Peyer's patch (tissue), 4 donors: ENCODE results near the gene GALK2.

ENCODE experiments used
- POLR2A ChIP-seq, 2 donors: fragments of 450-650 bp; IDR thresholded peaks; one replicate each; pipeline ENCODE4 v1.5.1; 2017; ENCODE audit warnings: antibody characterized with exemption in 2 of 2, mild to moderate bottlenecking in 2 of 2, moderate library complexity in 2 of 2
- TF ChIP-seq, protein P1 (sequence below), 6 experiments: fragments of 450-650 bp in 4 of 6; fragments of 200-600 bp in 2 of 6; sonication (generic) in 1 of 6; IDR thresholded peaks; one replicate each; pipeline ENCODE4 v1.5.1; 2017 to 2019; ENCODE audit warnings: antibody characterized with exemption in 6 of 6, mild to moderate bottlenecking in 3 of 6, moderate library complexity in 1 of 6

DNA sequence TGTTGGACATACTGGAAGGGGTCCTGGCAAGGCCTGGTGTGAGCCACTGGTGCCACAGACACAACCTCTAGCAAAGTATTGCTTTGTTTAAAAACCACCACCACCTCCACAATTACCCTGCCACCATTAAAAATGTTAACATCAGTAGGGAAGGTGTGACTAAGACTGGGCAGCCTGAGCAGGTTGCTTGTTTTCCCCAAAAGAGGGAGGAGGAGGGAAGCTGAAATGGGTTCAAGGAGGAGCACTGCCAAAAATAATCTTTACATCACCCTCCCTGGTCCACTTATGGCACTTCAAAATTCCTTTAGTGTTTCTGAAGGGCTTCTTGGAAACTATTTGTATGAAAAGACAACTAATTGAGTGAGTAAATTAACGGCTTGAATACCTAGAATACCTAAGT lies 153.2 kb downstream of the GALK2 start:
- TF ChIP-seq POLR2A (IDR thresholded peaks at IDR 0.05): no peak
- TF ChIP-seq, protein P1, sequence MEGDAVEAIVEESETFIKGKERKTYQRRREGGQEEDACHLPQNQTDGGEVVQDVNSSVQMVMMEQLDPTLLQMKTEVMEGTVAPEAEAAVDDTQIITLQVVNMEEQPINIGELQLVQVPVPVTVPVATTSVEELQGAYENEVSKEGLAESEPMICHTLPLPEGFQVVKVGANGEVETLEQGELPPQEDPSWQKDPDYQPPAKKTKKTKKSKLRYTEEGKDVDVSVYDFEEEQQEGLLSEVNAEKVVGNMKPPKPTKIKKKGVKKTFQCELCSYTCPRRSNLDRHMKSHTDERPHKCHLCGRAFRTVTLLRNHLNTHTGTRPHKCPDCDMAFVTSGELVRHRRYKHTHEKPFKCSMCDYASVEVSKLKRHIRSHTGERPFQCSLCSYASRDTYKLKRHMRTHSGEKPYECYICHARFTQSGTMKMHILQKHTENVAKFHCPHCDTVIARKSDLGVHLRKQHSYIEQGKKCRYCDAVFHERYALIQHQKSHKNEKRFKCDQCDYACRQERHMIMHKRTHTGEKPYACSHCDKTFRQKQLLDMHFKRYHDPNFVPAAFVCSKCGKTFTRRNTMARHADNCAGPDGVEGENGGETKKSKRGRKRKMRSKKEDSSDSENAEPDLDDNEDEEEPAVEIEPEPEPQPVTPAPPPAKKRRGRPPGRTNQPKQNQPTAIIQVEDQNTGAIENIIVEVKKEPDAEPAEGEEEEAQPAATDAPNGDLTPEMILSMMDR (IDR thresholded peaks at IDR 0.05): no peak
